Measurements from ENCODE around the gene STPG2. TPM values are rescaled to one million over a fixed set of nuclear protein-coding genes. Genes with fewer than 3 reads are reported as not detected.

Gene STPG2
- total and polyA plus RNA-seq, 2 of the 8 experiments (the other 6 are each of a cell fraction or from before 2014, with no cell fraction given), result 0.03 TPM; not detected in 1

GRCh38 chr4:97845758-97846157 lies 297.5 kb downstream of the STPG2 start (continued):
- peak; percentile 74 for TF ChIP-seq CHD7 (IDR thresholded peaks at IDR 0.05; ENCODE audit: insufficient replicate concordance, low read length)

Data from H1 (cell line).